Stimulated activated CD4-positive, alpha-beta T cell treated with anti-CD3 and anti-CD28 coated beads, Interleukin-1b, Interleukin-23, amount 100 ng/mL, for 24 hours (primary cell): Measurements from ENCODE around the gene AFF1.

ENCODE experiments used
- DNase-seq, 4 experiments: peaks; one replicate each; pipeline ENCODE4 v3.0.0-alpha.2; 2020; ENCODE audit warnings: low read depth in 4 of 4, low spot score in 1 of 4

AFF1 gene

GRCh38 chr4:86918539-86919072 is 16.2 kb upstream of the AFF1 start:
- no peak for DNase-seq

- DNase-seq = no peak
These were observed 15.1 kb upstream of the AFF1 start for GRCh38 chr4:86919561-86920223.

- no peak for DNase-seq
These were observed 13.1 kb upstream of the AFF1 start for GRCh38 chr4:86921608-86922252.

GRCh38 chr4:86924811-86925210 is 10.0 kb upstream of the AFF1 start:
- DNase-seq = no peak

GRCh38 chr4:86926435-86927086 is 8.2 kb upstream of the AFF1 start:
- DNase-seq = no peak

GRCh38 chr4:86927843-86928395 is 6.9 kb upstream of the AFF1 start:
- DNase-seq = no peak

- no peak for DNase-seq
These were observed 6.2 kb upstream of the AFF1 start for GRCh38 chr4:86928400-86929255.

- no peak for DNase-seq
These were observed 552 bp upstream of the AFF1 start for GRCh38 chr4:86934147-86934770.

- peak in 1 of 4 experiments; percentile 11 for DNase-seq
These were observed 698 bp downstream of the AFF1 start for GRCh38 chr4:86935566-86935852.

GRCh38 chr4:86935853-86936733 is 1.3 kb downstream of the AFF1 start:
- DNase-seq = peak; percentile 48 to 62 (median 56)

GRCh38 chr4:86938771-86939520 is 4.1 kb downstream of the AFF1 start:
- DNase-seq = no peak

- DNase-seq = no peak
These were observed 5.1 kb downstream of the AFF1 start for GRCh38 chr4:86939729-86940575.

GRCh38 chr4:86940920-86941460 is 6.2 kb downstream of the AFF1 start:
- no peak for DNase-seq

GRCh38 chr4:86942185-86942666 is 7.4 kb downstream of the AFF1 start:
- no peak for DNase-seq

GRCh38 chr4:86944964-86945781 is 10.4 kb downstream of the AFF1 start:
- no peak for DNase-seq

GRCh38 chr4:86946868-86947500 is 12.2 kb downstream of the AFF1 start:
- no peak for DNase-seq
